Heart left ventricle (tissue), 16 donors: Measurements from ENCODE around the gene RFXAP. TPM values are rescaled to one million over a fixed set of nuclear protein-coding genes. Genes with fewer than 3 reads are reported as not detected.

Experiments
- ATAC-seq, 4 donors: fragments of 200-7000 bp; cut with Tn5 transposase; one replicate each; pipeline ENCODE4 v1.9.1; 2020 to 2022; ENCODE audit warnings: moderate library complexity in 4 of 4, mild to moderate bottlenecking in 3 of 4, moderate number of reproducible peaks in 1 of 4
- DNase-seq, 5 donors: peaks; one replicate each; pipeline ENCODE4 v3.0.0-alpha.2; 2020
- H3K27ac ChIP-seq, 12 donors: fragments of 200-600 bp; sonication (generic) in 4 of 12; one replicate each; pipeline versions ENCODE4 v1.5.0 to v1.8.0; 2016 to 2022; ENCODE audit warnings: mild to moderate bottlenecking in 2 of 12
- H3K27me3 ChIP-seq, 9 donors: fragments of 200-600 bp; sonication (generic) in 2 of 9; one replicate each; pipeline versions ENCODE4 v1.5.1 to v1.8.0; 2016 to 2022; ENCODE audit warnings: mild to moderate bottlenecking in 3 of 9
- H3K36me3 ChIP-seq, 9 donors: fragments of 200-600 bp; sonication (generic) in 2 of 9; one replicate each; pipeline versions ENCODE4 v1.5.0 to v1.8.0; 2018 to 2022; ENCODE audit warnings: mild to moderate bottlenecking in 2 of 9
- H3K4me1 ChIP-seq, 12 donors: fragments of 200-600 bp; sonication (generic) in 4 of 12; one replicate each; pipeline versions ENCODE4 v1.5.0 to v1.8.0; 2016 to 2022; ENCODE audit warnings: mild to moderate bottlenecking in 3 of 12
- H3K4me3 ChIP-seq, 12 donors: fragments of 200-600 bp; sonication (generic) in 4 of 12; one replicate each; pipeline versions ENCODE4 v1.5.0 to v1.8.0; 2017 to 2022; ENCODE audit warnings: mild to moderate bottlenecking in 9 of 12, moderate library complexity in 4 of 12
- H3K9me3 ChIP-seq, 12 donors: fragments of 200-600 bp; sonication (generic) in 4 of 12; one replicate each; pipeline versions ENCODE4 v1.5.0 to v1.8.0; 2016 to 2022; ENCODE audit warnings: mild to moderate bottlenecking in 1 of 12
- POLR2A ChIP-seq, 2 donors: fragments of 450-650 bp; IDR thresholded peaks; one replicate each; pipeline ENCODE4 v1.6.1; 2017; ENCODE audit warnings: antibody characterized with exemption in 2 of 2, mild to moderate bottlenecking in 2 of 2, moderate library complexity in 2 of 2
- WGBS, 4 donors: extraction: QIAGEN DNeasy Blood & Tissue Kit in 2 of 4; methylation state at CpG; one replicate each; pipeline versions ENCODE4 v1.1.5 to v1.1.7; 2013 to 2018; 5-methylcytosine and 5-hydroxymethylcytosine counted together
- intact Hi-C, 10 donors: fragments of 100-400 bp; cut with DNase I; formaldehyde crosslinking; loops; one replicate each; pipeline versions ENCODE4 v1.11.1 to v1.14.2; 2022
- polyA plus RNA-seq, 2 donors: library from polyadenylated mRNA; stranded (reverse); fragments of 200-250 nt; gene quantifications; one replicate each; pipeline ENCODE4 v1.2.3, GENCODE V29; 2013
- total RNA-seq, 9 donors: library from RNA; depleted of rRNA in 2 of 9; stranded (reverse); fragments of >200 nt in 2 of 9; fragmentation: NEBNext Ultra II Directional in 3 of 9; extraction: Animal tissue kit (Norgen Biotek cat#: 25700) in 3 of 9; gene quantifications; one replicate each; pipeline versions ENCODE4 v1.1.0 to v1.2.4, GENCODE V29; 2016 to 2023
- TF ChIP-seq, protein P1 (sequence below), 12 donors: fragments of 200-600 bp; sonication (generic) in 4 of 12; IDR thresholded peaks; one replicate each; pipeline versions ENCODE4 v1.5.0 to v1.8.0; 2018 to 2022; ENCODE audit warnings: antibody characterized with exemption in 12 of 12, mild to moderate bottlenecking in 5 of 12
- donor health status: ischemic (EF 13 %, LVEDD 7.1; RV severe dilation, severe dysfunction).
- donor health status: healthy with polysubstance abuse.
- donor health status: DM: no; HTN: yes; CAD: no.
- donor health status: DM: no; HTN: no; CAD: no.
- donor health status: ischemic (EF 25% LVEDD 6.9; RV normal size, moderate dysfunction).
- donor health status: ischemic (EF 25% LVEDD 5.7; RV mildly dilated, moderate dysfunction).
- donor health status: healthy.
- donor health status: DM: yes; HTN: yes; CAD: no.
- donor health status: ischemic (EF 35%, LVEDD 5.7; RV mildly dilated, moderate dysfunction).
- donor health status: nonischemic (EF 11% LVEDD 7.7; RV severe dilation, severe dysfunction).
- donor health status: DM: yes; HTN: yes; CAD: no.
- donor health status: PGD.
- donor health status: ischemic (EF 29% LVEDD 5.4; RV normal size, mild dysfunction).
- donor health status: nonischemic (EF 23%, LVEDD 6.1; RV moderate dilation, normal function).

The RFXAP gene
- total and polyA plus RNA-seq, 11 donors, result 1.0 to 5.2 (median 3.6) TPM

DNA sequence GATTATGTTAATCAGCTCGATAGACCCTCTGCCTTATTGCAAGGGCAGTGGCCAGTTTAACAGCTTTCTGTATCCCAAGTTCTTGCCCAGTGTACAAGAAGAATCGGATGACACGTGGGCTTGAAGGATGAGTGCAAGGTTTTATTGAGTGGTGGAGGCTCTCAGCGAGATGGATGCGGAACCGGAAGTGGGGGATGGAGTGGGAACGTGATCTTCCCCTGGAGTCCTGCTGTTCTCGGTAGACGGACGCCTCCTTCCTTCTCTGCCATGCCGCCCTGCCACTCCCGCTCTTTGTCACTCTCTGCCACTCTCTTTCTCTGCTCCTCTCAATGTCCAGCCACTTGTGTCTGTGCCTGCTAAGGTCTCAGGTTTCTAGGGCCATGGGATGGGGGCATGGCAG lies 21.0 kb downstream of the RFXAP start:
- H3K9me3 ChIP-seq, result no peaks in the 10 kb centered on the region
- no peak for ATAC-seq
- no peak overlapping the region for H3K27ac ChIP-seq
- H3K4me3 ChIP-seq, result no peak overlapping the region
- 85 to 93% (median 91%) methylated on average over 12 of the region's 12 CpGs for WGBS, 4 donors
- peaks cover 0 to 9% (median 0%) of the 10 kb centered on the region in 9 donors for H3K36me3 ChIP-seq
- H3K4me1 ChIP-seq, result peaks cover 0 to 15% (median 0%) of the 10 kb centered on the region in 12 donors
- DNase-seq, result no peak
- H3K27me3 ChIP-seq, result no peaks in the 10 kb centered on the region
- TF ChIP-seq, protein P1, sequence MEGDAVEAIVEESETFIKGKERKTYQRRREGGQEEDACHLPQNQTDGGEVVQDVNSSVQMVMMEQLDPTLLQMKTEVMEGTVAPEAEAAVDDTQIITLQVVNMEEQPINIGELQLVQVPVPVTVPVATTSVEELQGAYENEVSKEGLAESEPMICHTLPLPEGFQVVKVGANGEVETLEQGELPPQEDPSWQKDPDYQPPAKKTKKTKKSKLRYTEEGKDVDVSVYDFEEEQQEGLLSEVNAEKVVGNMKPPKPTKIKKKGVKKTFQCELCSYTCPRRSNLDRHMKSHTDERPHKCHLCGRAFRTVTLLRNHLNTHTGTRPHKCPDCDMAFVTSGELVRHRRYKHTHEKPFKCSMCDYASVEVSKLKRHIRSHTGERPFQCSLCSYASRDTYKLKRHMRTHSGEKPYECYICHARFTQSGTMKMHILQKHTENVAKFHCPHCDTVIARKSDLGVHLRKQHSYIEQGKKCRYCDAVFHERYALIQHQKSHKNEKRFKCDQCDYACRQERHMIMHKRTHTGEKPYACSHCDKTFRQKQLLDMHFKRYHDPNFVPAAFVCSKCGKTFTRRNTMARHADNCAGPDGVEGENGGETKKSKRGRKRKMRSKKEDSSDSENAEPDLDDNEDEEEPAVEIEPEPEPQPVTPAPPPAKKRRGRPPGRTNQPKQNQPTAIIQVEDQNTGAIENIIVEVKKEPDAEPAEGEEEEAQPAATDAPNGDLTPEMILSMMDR (IDR thresholded peaks at IDR 0.05), result no peak
- TF ChIP-seq POLR2A (IDR thresholded peaks at IDR 0.05), result no peak
- intact Hi-C loops, result no loop called here

DNA sequence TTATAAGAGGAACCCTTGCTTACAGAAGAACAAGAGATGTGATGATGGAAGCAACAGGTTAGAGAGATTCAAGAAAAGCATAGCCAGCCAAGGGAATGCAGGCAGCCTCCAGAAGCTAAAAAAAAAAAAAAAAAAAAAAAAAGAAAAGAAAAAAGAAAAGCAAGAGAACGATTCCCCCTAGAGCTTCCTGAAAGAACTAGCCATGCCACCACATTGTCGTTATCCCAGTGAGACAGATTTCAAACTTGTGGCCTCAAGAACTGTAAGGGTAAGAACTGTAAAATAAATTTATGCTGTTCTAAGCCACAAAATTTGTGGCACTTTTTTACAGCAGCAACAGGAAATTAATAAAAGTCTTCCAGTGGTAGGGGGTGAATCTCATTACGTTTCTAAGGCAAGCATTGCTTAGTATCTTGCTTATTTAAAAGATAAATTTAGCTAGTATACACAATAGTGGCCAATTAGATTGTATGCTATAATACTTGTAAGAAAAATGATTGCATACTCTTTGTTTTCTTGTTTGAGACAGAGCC lies 21.8 kb downstream of the RFXAP start:
- TF ChIP-seq, protein P1 (IDR thresholded peaks at IDR 0.05), result no peak
- TF ChIP-seq POLR2A (IDR thresholded peaks at IDR 0.05), result no peak
- Histone ChIP-seq H3K27ac (no peak overlapping the region), H3K9me3 (no peaks in the 10 kb centered on the region), H3K36me3 (peaks cover 0 to 9% (median 0%) of the 10 kb centered on the region in 9 donors), H3K27me3 (no peaks in the 10 kb centered on the region), H3K4me3 (no peak overlapping the region), H3K4me1 (peaks cover 0 to 15% (median 0%) of the 10 kb centered on the region in 12 donors)
- intact Hi-C loops, result no loop called here
- 59 to 72% (median 69%) methylated on average over 3 of the region's 3 CpGs for WGBS, 4 donors
- DNase-seq, result no peak
- no peak for ATAC-seq

DNA sequence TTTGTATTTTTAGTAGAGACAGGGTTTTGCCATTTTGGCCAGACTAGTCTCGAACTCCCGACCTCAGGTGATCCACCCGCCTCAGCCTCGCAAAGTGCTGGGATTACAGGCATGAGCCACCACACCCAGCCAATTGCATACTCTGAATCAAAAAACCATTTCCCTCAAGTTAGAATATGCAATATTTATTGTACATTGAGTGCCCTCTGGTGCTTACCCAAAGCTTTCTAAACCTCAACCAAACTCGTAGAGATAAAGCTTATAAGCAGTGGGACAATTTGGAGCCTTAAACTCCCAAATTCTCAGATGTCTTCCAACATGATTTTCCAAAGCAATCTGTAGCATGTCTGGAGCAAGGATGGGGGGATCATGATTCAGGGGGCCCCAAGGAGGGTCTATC lies 22.4 kb downstream of the RFXAP start:
- TF ChIP-seq, protein P1 (IDR thresholded peaks at IDR 0.05), result no peak
- TF ChIP-seq POLR2A (IDR thresholded peaks at IDR 0.05), result no peak
- peaks cover 0 to 15% (median 0%) of the 10 kb centered on the region in 12 donors for H3K4me1 ChIP-seq

DNA sequence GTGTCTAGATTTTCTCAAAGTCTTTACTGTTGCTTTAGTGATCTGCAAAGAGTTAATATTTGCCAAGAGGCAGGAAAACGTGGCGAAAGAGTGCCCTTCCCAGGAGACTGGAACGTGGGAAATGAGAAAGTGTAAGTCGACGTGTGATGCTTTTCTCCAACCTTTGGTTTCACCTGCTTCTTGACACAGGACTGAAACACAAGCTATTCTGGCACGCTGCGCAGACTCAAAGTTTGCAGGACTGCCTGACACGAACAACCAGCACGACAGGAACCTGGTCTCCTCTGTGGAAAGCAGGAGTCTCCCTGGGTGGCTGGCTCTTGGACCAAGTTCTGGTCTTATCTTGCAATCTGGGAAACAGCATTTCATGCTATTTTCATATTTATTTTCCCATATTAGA lies 28.6 kb downstream of the RFXAP start:
- H3K27me3 ChIP-seq, result no peaks in the 10 kb centered on the region
- H3K9me3 ChIP-seq, result no peaks in the 10 kb centered on the region
- H3K27ac ChIP-seq, result no peak overlapping the region
- no peak overlapping the region for H3K4me3 ChIP-seq
- peak in 1 of 4 donors; percentile 36 for ATAC-seq
- TF ChIP-seq, protein P1 (IDR thresholded peaks at IDR 0.05), result no peak
- TF ChIP-seq POLR2A (IDR thresholded peaks at IDR 0.05), result no peak
- intact Hi-C loops, result no loop called here
- no peak for DNase-seq
- peaks cover 0 to 18% (median 8%) of the 10 kb centered on the region in 12 donors for H3K4me1 ChIP-seq
- H3K36me3 ChIP-seq, result peaks cover 0 to 33% (median under 1%) of the 10 kb centered on the region in 9 donors
- WGBS, 4 donors, result 36 to 73% (median 46%) methylated on average over 9 of the region's 9 CpGs

More for the DNA sequence above, 22.4 kb downstream of the RFXAP start:
- 89 to 96% (median 91%) methylated on average over 5 of the region's 5 CpGs for WGBS, 4 donors
- H3K9me3 ChIP-seq, result no peaks in the 10 kb centered on the region
- H3K36me3 ChIP-seq, result peaks cover 0 to 9% (median 0%) of the 10 kb centered on the region in 9 donors
- ATAC-seq (no peak), DNase-seq (no peak)
- H3K27ac ChIP-seq, result no peak overlapping the region
- intact Hi-C loops, result no loop called here
- no peaks in the 10 kb centered on the region for H3K27me3 ChIP-seq
- no peak overlapping the region for H3K4me3 ChIP-seq
